HG02840 (cell line): ENCODE measurements around the gene RFX1.
"Not testable (repeated sequence)": the region's sequence is repeated elsewhere in the genome, so short reads cannot be mapped to it uniquely, and the experiment has no call there.

ENCODE experiments used
- ATAC-seq: cut with Tn5 transposase; IDR thresholded peaks from one replicate; pipeline ENCODE4 v1.9.1; 2021; ENCODE audit warnings: mild to moderate bottlenecking, moderate library complexity, moderate number of reproducible peaks; ENCODE audit not compliant: unreplicated experiment, low FRiP score

RFX1 gene

GRCh38 chr19:13942023-13942684 is 64.0 kb downstream of the RFX1 start:
- ATAC-seq, result no peak

GRCh38 chr19:13938301-13939064 is 67.6 kb downstream of the RFX1 start, which contains the start of gene PODNL1:
PODNL1 (minus strand) TSS chr19:13938417; CDS start chr19:13938181, 236 bp downstream.
- ATAC-seq, result no peak

- no peak for ATAC-seq
These were observed 68.4 kb downstream of the RFX1 start for GRCh38 chr19:13937479-13938300.

GRCh38 chr19:13935765-13936510 is 70.2 kb downstream of the RFX1 start:
- ATAC-seq, result no peak

- ATAC-seq, result no peak
These were observed 71.4 kb downstream of the RFX1 start for GRCh38 chr19:13934785-13935109.

- ATAC-seq, result no peak
These were observed 73.2 kb downstream of the RFX1 start for GRCh38 chr19:13932911-13933393.

GRCh38 chr19:13932149-13932637 is 73.9 kb downstream of the RFX1 start:
- ATAC-seq, result no peak

GRCh38 chr19:13931391-13932148 is 74.5 kb downstream of the RFX1 start:
- no peak for ATAC-seq

GRCh38 chr19:13930402-13930801 is 75.7 kb downstream of the RFX1 start:
- no peak for ATAC-seq

- ATAC-seq, result no peak
These were observed 76.2 kb downstream of the RFX1 start for GRCh38 chr19:13929956-13930355.

GRCh38 chr19:13929340-13929739 is 76.8 kb downstream of the RFX1 start:
- ATAC-seq, result no peak

- no peak for ATAC-seq
These were observed 79.4 kb downstream of the RFX1 start for GRCh38 chr19:13926715-13927114.

GRCh38 chr19:13926010-13926409 is 80.1 kb downstream of the RFX1 start:
- no peak for ATAC-seq

- no peak for ATAC-seq
These were observed 82.7 kb downstream of the RFX1 start for GRCh38 chr19:13923194-13923987.

- not testable (repeated sequence) for ATAC-seq
These were observed 84.0 kb downstream of the RFX1 start for GRCh38 chr19:13922118-13922517.

- ATAC-seq, result no peak
These were observed 85.0 kb downstream of the RFX1 start for GRCh38 chr19:13920940-13921747.

GRCh38 chr19:13920524-13920923 is 85.6 kb downstream of the RFX1 start:
- no peak for ATAC-seq
